SK-N-MC (cell line): Measurements from ENCODE around the gene C1orf74.
A peak's percentile ranks its signal among the peaks of the same experiment; 100 is the strongest.

Experiments
- DNase-seq: peaks from one replicate; pipeline ENCODE4 v3.0.0-alpha.2; 2011; ENCODE audit warnings: low read depth, low spot score
- H3K27ac ChIP-seq: fragments of 200-600 bp; sonication (generic); 2 replicates; pipeline ENCODE4 v1.5.1; 2016; ENCODE audit warnings: mixed run types
- H3K36me3 ChIP-seq: fragments of 200-600 bp; sonication (generic); 2 replicates; pipeline ENCODE4 v1.6.1; 2017; ENCODE audit warnings: antibody characterized with exemption, low read length, mixed read lengths; ENCODE audit not compliant: insufficient read depth
- H3K4me3 ChIP-seq: fragments of 200-600 bp; sonication (generic); 2 replicates; pipeline ENCODE4 v1.5.1; 2016
- H3K9ac ChIP-seq: fragments of 200-600 bp; sonication (generic); 2 replicates; pipeline ENCODE4 v1.8.0; 2017; ENCODE audit warnings: mixed run types, mixed read lengths; ENCODE audit not compliant: insufficient read length
- H3K9me3 ChIP-seq: fragments of 200-600 bp; sonication (generic); 2 replicates; pipeline ENCODE4 v1.6.1; 2017; ENCODE audit warnings: low read depth, mild to moderate bottlenecking, antibody characterized with exemption, low read length, moderate library complexity, mixed read lengths
- EZH2 ChIP-seq: fragments of 200-600 bp; sonication (generic); IDR thresholded peaks from one replicate; pipeline ENCODE4 v1.6.1; 2017; ENCODE audit warnings: antibody characterized with exemption
- FOXP2 ChIP-seq: optimal IDR thresholded peaks from 2 replicates; pipeline ENCODE3; 2011; ENCODE audit warnings: mild to moderate bottlenecking, moderate library complexity; ENCODE audit not compliant: insufficient read depth; ENCODE audit errors: extremely low read length, control extremely low read depth
- POLR2AphosphoS5 ChIP-seq: IDR thresholded peaks from 2 replicates; pipeline ENCODE4 v1.6.1; 2012; ENCODE audit warnings: mild to moderate bottlenecking, low read depth, low read length, borderline replicate concordance

The C1orf74 gene

GRCh38 chr1:209822706-209823105, 38.3 kb upstream of the C1orf74 start:
- DNase-seq: no peak
- Histone ChIP-seq H3K4me3 (peak overlapping the region; percentile 61), H3K9ac (peak overlapping the region; percentile 24), H3K9me3 (no peaks in the 10 kb centered on the region), H3K36me3 (no peaks in the 10 kb centered on the region), H3K27ac (no peak overlapping the region)
- TF ChIP-seq POLR2AphosphoS5: no peak
- TF ChIP-seq EZH2: no peak
- TF ChIP-seq FOXP2: no peak

GRCh38 chr1:209820986-209821385, 36.6 kb upstream of the C1orf74 start:
- TF ChIP-seq EZH2 (no peak), POLR2AphosphoS5 (no peak), FOXP2 (no peak)
- no peaks in the 10 kb centered on the region for H3K9me3 ChIP-seq
- no peak overlapping the region for H3K27ac ChIP-seq
- no peak overlapping the region for H3K4me3 ChIP-seq
- H3K36me3 ChIP-seq: no peaks in the 10 kb centered on the region
- H3K9ac ChIP-seq: no peak overlapping the region
- no peak for DNase-seq

- no peaks in the 10 kb centered on the region for H3K9me3 ChIP-seq
- H3K9ac ChIP-seq: no peak overlapping the region
- TF ChIP-seq POLR2AphosphoS5 (no peak), FOXP2 (no peak), EZH2 (no peak)
- H3K4me3 ChIP-seq: no peak overlapping the region
- no peak for DNase-seq
- no peak overlapping the region for H3K27ac ChIP-seq
- H3K36me3 ChIP-seq: no peaks in the 10 kb centered on the region
Observed at GRCh38 chr1:209819058-209819457, 34.7 kb upstream of the C1orf74 start.

- H3K9ac ChIP-seq: no peak overlapping the region
- no peaks in the 10 kb centered on the region for H3K36me3 ChIP-seq
- no peak for DNase-seq
- H3K9me3 ChIP-seq: no peaks in the 10 kb centered on the region
- no peak for TF ChIP-seq EZH2
- no peak for TF ChIP-seq FOXP2
- no peak for TF ChIP-seq POLR2AphosphoS5
- no peak overlapping the region for H3K4me3 ChIP-seq
- H3K27ac ChIP-seq: no peak overlapping the region
Observed at GRCh38 chr1:209817691-209818090, 33.3 kb upstream of the C1orf74 start.

- TF ChIP-seq POLR2AphosphoS5 (no peak), EZH2 (no peak), FOXP2 (no peak)
- Histone ChIP-seq H3K27ac (no peak overlapping the region), H3K9me3 (no peaks in the 10 kb centered on the region), H3K4me3 (no peak overlapping the region), H3K36me3 (no peaks in the 10 kb centered on the region), H3K9ac (no peak overlapping the region)
- DNase-seq: no peak
Observed at GRCh38 chr1:209816923-209817322, 32.6 kb upstream of the C1orf74 start.

GRCh38 chr1:209815931-209816341, 31.6 kb upstream of the C1orf74 start:
- TF ChIP-seq POLR2AphosphoS5 (no peak), FOXP2 (no peak), EZH2 (no peak)
- Histone ChIP-seq H3K9ac (no peak overlapping the region), H3K4me3 (no peak overlapping the region), H3K27ac (no peak overlapping the region), H3K9me3 (no peaks in the 10 kb centered on the region), H3K36me3 (no peaks in the 10 kb centered on the region)
- no peak for DNase-seq

GRCh38 chr1:209815490-209815889, 31.1 kb upstream of the C1orf74 start:
- TF ChIP-seq POLR2AphosphoS5 (no peak), FOXP2 (no peak), EZH2 (no peak)
- Histone ChIP-seq H3K27ac (no peak overlapping the region), H3K9me3 (no peaks in the 10 kb centered on the region), H3K36me3 (no peaks in the 10 kb centered on the region), H3K9ac (no peak overlapping the region), H3K4me3 (no peak overlapping the region)
- DNase-seq: no peak

GRCh38 chr1:209813902-209814301, 29.5 kb upstream of the C1orf74 start:
- TF ChIP-seq FOXP2 (no peak), POLR2AphosphoS5 (no peak)
- Histone ChIP-seq H3K4me3 (no peak overlapping the region), H3K36me3 (no peaks in the 10 kb centered on the region), H3K27ac (no peak overlapping the region), H3K9ac (no peak overlapping the region), H3K9me3 (no peaks in the 10 kb centered on the region)
- no peak for DNase-seq

- TF ChIP-seq POLR2AphosphoS5 (no peak), EZH2 (no peak), FOXP2 (no peak)
Observed at GRCh38 chr1:209810783-209811182, 26.4 kb upstream of the C1orf74 start.

More at GRCh38 chr1:209810783-209811182, 26.4 kb upstream of the C1orf74 start:
- DNase-seq: no peak
- Histone ChIP-seq H3K4me3 (no peak overlapping the region), H3K9ac (no peak overlapping the region), H3K36me3 (no peaks in the 10 kb centered on the region), H3K27ac (no peak overlapping the region), H3K9me3 (no peaks in the 10 kb centered on the region)
